HCT116 (cell line): ENCODE results near the gene STIMATE. TPM values are rescaled to one million over a fixed set of nuclear protein-coding genes. Genes with fewer than 3 reads are reported as not detected.

ENCODE experiments used
- ATAC-seq: fragments of 200-7000 bp; cut with Tn5 transposase; 2 replicates; pipeline ENCODE4 v1.9.1; 2020; ENCODE audit warnings: mild to moderate bottlenecking, moderate library complexity
- BruUV-seq: library from RNA; stranded (reverse); fragments of 400-500 nt; replicated peaks from 2 replicates; lab custom pipeline; 2021; lab: Mats Ljungman, UMichigan
- CTCF ChIA-PET: fragments of 300-600 bp; sonication (Branson Sonifier 250); formaldehyde crosslinking; loops from one replicate; lab custom pipeline; 2021; ENCODE audit warnings: antibody characterized with exemption; lab: Charles Lee
- POLR2A ChIA-PET: fragments of 300-600, 350-600 bp; sonication (Branson Sonifier 250); formaldehyde crosslinking; loops from one replicate; lab custom pipeline; 2021; ENCODE audit warnings: antibody characterized with exemption; lab: Charles Lee
- RAD21 ChIA-PET, 2 experiments: fragments of 300-600 bp; sonication (Branson Sonifier 250); formaldehyde crosslinking; loops; one replicate each; lab custom pipeline; 2023; ENCODE audit warnings: low total read pairs in 2 of 2; ENCODE audit not compliant: uncharacterized antibody in 2 of 2, unreplicated experiment in 2 of 2, low non-redundant PET in 1 of 2; lab: Charles Lee
- DNase-seq: peaks from one replicate; pipeline ENCODE4 v3.0.0-alpha.2; 2010; ENCODE audit warnings: low read depth, low spot score
- H2AFZ ChIP-seq: fragments of 200-600 bp; shearing (Covaris generic), sonication (generic); 2 replicates; pipeline ENCODE4 v1.6.1; 2017; ENCODE audit warnings: low read depth, mixed run types, mixed read lengths, antibody characterized with exemption, low read length; ENCODE audit not compliant: poor library complexity, severe bottlenecking
- H3K27ac ChIP-seq: 2 replicates; pipeline ENCODE4 v1.5.1; 2012; ENCODE audit warnings: low read depth, low read length
- H3K27me3 ChIP-seq: fragments of 200-600 bp; sonication (generic); 2 replicates; pipeline ENCODE4 v1.6.1; 2016; ENCODE audit warnings: mixed run types, low read length, mixed read lengths; ENCODE audit not compliant: insufficient read depth
- H3K36me3 ChIP-seq, 2 experiments: fragments of 200-500 bp in 1 of 2; fragments of 200-600 bp in 1 of 2; sonication (Bioruptor generic) in 1 of 2; sonication (generic) in 1 of 2; 2 replicates each; pipeline versions ENCODE4 v1.5.1 to v1.6.1; 2014 to 2016; ENCODE audit warnings: low read length in 2 of 2, inconsistent platforms in 1 of 2, mixed read lengths in 1 of 2, mixed run types in 1 of 2; ENCODE audit not compliant: insufficient read depth in 2 of 2, control insufficient read depth in 1 of 2
- H3K4me1 ChIP-seq, 2 experiments: fragments of 200-600 bp in 1 of 2; sonication (generic) in 1 of 2; 2 replicates each; pipeline versions ENCODE4 v1.5.1 to v1.6.1; 2012 to 2017; ENCODE audit warnings: low read length in 2 of 2, inconsistent platforms in 1 of 2, mild to moderate bottlenecking in 1 of 2, mixed read lengths in 1 of 2, mixed run types in 1 of 2, moderate library complexity in 1 of 2; ENCODE audit not compliant: insufficient read depth in 2 of 2, control insufficient read depth in 1 of 2
- H3K4me2 ChIP-seq: fragments of 200-600 bp; sonication (generic); 2 replicates; pipeline ENCODE4 v1.6.1; 2017; ENCODE audit warnings: mixed run types, low read length, mixed read lengths
- H3K4me3 ChIP-seq, 2 experiments: fragments of 200-600 bp in 1 of 2; sonication (generic) in 1 of 2; replicated peaks in 1 of 2; 2 replicates each; pipeline ENCODE4 v1.5.1; 2011 to 2016; ENCODE audit warnings: low read length in 2 of 2, control low read depth in 1 of 2, low read depth in 1 of 2, mild to moderate bottlenecking in 1 of 2, mixed read lengths in 1 of 2, mixed run types in 1 of 2
- H3K79me2 ChIP-seq: fragments of 200-600 bp; sonication (generic); 2 replicates; pipeline ENCODE4 v1.6.1; 2017; ENCODE audit warnings: mild to moderate bottlenecking, mixed run types, low read length, moderate library complexity, mixed read lengths; ENCODE audit not compliant: insufficient read depth
- H3K9ac ChIP-seq: fragments of 200-600 bp; sonication (generic); 2 replicates; pipeline ENCODE4 v1.6.1; 2016; ENCODE audit warnings: low read length, mixed read lengths
- H3K9me2 ChIP-seq: fragments of 200-600 bp; sonication (generic), shearing (Covaris generic); 2 replicates; pipeline ENCODE4 v1.6.1; 2017; ENCODE audit warnings: mixed run types, mild to moderate bottlenecking, moderate library complexity; ENCODE audit not compliant: insufficient read depth
- H3K9me3 ChIP-seq, 2 experiments: fragments of 200-500 bp in 1 of 2; fragments of 200-600 bp in 1 of 2; sonication (Bioruptor generic) in 1 of 2; sonication (generic) in 1 of 2; 2 replicates each; pipeline ENCODE4 v1.6.1; 2014 to 2017; ENCODE audit warnings: low read length in 2 of 2, mixed read lengths in 2 of 2, inconsistent platforms in 1 of 2, low read depth in 1 of 2, mild to moderate bottlenecking in 1 of 2, mixed run types in 1 of 2, moderate library complexity in 1 of 2; ENCODE audit not compliant: control insufficient read depth in 1 of 2, insufficient read depth in 1 of 2
- H4K20me1 ChIP-seq: fragments of 200-600 bp; sonication (generic), shearing (Covaris generic); 2 replicates; pipeline ENCODE4 v1.6.1; 2017; ENCODE audit warnings: mixed run types, mild to moderate bottlenecking, moderate library complexity; ENCODE audit not compliant: insufficient read depth
- CBX3 ChIP-seq: IDR thresholded peaks from 2 replicates; pipeline ENCODE4 v1.6.1; 2012; ENCODE audit warnings: low read depth
- CEBPB ChIP-seq: IDR thresholded peaks from 2 replicates; pipeline ENCODE4 v1.6.1; 2012; ENCODE audit warnings: low read depth
- CTCF ChIP-seq, 3 experiments: fragments of 200-600 bp in 1 of 3; sonication (generic) in 1 of 3; IDR thresholded peaks in 2 of 3; conservative IDR thresholded peaks in 1 of 3; 2 replicates each; pipeline ENCODE4 v1.5.1; 2012 to 2017; ENCODE audit warnings: low read depth in 2 of 3, low read length in 2 of 3, antibody characterized with exemption in 1 of 3, borderline replicate concordance in 1 of 3, control low read depth in 1 of 3, mild to moderate bottlenecking in 1 of 3, mixed read lengths in 1 of 3, mixed run types in 1 of 3, moderate library complexity in 1 of 3; ENCODE audit not compliant: insufficient read depth in 1 of 3
- EGR1 ChIP-seq: IDR thresholded peaks from 2 replicates; pipeline ENCODE4 v1.6.1; 2012; ENCODE audit warnings: low read depth
- EZH2 ChIP-seq: fragments of 200-600 bp; sonication (generic); IDR thresholded peaks from 2 replicates; pipeline ENCODE4 v1.6.1; 2017; ENCODE audit warnings: antibody characterized with exemption, mixed run types
- EZH2phosphoT487 ChIP-seq: fragments of 200-600 bp; IDR thresholded peaks from 2 replicates; pipeline ENCODE4 v1.6.1; 2018; ENCODE audit warnings: antibody characterized with exemption, borderline replicate concordance
- FOSL1 ChIP-seq: IDR thresholded peaks from 2 replicates; pipeline ENCODE4 v1.6.1; 2012; ENCODE audit warnings: low read depth
- JUND ChIP-seq: IDR thresholded peaks from 2 replicates; pipeline ENCODE4 v1.6.1; 2012
- POLR2A ChIP-seq: IDR thresholded peaks from 2 replicates; pipeline ENCODE4 v1.7.0; 2011; ENCODE audit warnings: borderline replicate concordance; ENCODE audit not compliant: insufficient read depth, insufficient read length; ENCODE audit errors: extremely low read depth
- POLR2AphosphoS5 ChIP-seq: IDR thresholded peaks from 2 replicates; pipeline ENCODE4 v1.6.1; 2011; ENCODE audit warnings: mild to moderate bottlenecking, low read depth, low read length, moderate library complexity
- RAD21 ChIP-seq: IDR thresholded peaks from 2 replicates; pipeline ENCODE4 v1.6.1; 2012; ENCODE audit warnings: low read depth, mild to moderate bottlenecking
- REST ChIP-seq: IDR thresholded peaks from 2 replicates; pipeline ENCODE4 v1.6.1; 2012; ENCODE audit warnings: low read depth
- SIN3A ChIP-seq: IDR thresholded peaks from 2 replicates; pipeline ENCODE4 v1.6.1; 2012; ENCODE audit warnings: low read depth
- SRF ChIP-seq: IDR thresholded peaks from 2 replicates; pipeline ENCODE4 v1.6.1; 2012; ENCODE audit warnings: low read depth
- TCF7L2 ChIP-seq: IDR thresholded peaks from 2 replicates; pipeline ENCODE4 v1.7.0; 2011; ENCODE audit warnings: borderline replicate concordance, inconsistent platforms; ENCODE audit not compliant: insufficient read depth, insufficient read length; ENCODE audit errors: extremely low read depth
- YY1 ChIP-seq: IDR thresholded peaks from 2 replicates; pipeline ENCODE4 v1.6.1; 2011; ENCODE audit warnings: low read length, low read depth, moderate library complexity, mild to moderate bottlenecking; ENCODE audit not compliant: insufficient replicate concordance; ENCODE audit errors: extremely low read depth
- ZFX ChIP-seq: fragments of 450-650 bp; IDR thresholded peaks from 2 replicates; pipeline ENCODE4 v1.6.1; 2017
- intact Hi-C: fragments of 100-400 bp; cut with micrococcal nuclease; formaldehyde crosslinking; loops from 2 replicates; pipeline ENCODE4 v1.10.0; 2022
- total RNA-seq: library from RNA; stranded (reverse); gene quantifications from one replicate; pipeline ENCODE4 v1.2.1, GENCODE V29; 2021; ENCODE audit not compliant: unreplicated experiment
- TF ChIP-seq, protein P1 (sequence below): IDR thresholded peaks from 2 replicates; pipeline ENCODE4 v1.6.1; 2012

Gene STIMATE
- total RNA-seq, 1 experiment from 2014 or later: 20.2 TPM

DNA sequence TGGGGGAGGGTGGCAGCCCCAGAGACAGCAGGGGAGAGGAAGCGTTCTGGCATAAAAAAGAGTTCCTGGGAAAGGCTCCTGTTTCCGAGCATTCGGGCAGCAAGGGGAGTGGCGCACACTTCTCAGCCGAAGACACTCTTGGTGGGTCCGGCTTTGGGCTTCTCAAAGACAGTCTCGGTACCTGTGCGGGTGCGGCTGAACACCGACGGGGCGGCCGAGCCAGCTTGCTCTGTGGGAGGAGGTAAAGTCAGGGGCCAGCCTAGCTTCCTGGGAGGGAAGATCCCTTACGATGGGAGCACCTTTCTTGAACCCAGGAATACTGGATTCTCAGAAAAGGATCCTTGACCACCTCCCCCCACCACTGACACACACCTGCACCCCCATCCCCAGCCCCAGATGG is 64.1 kb downstream of the STIMATE start:
- Histone ChIP-seq H3K9me3 (no peaks in the 10 kb centered on the region), H3K4me1 (peaks cover 20 to 22% of the 10 kb centered on the region in 2 experiments), H3K27ac (no peak overlapping the region), H2AFZ (no peak overlapping the region), H3K9ac (no peak overlapping the region), H3K36me3 (no peaks in the 10 kb centered on the region), H3K4me3 (no peak overlapping the region), H3K4me2 (no peak overlapping the region), H3K27me3 (no peaks in the 10 kb centered on the region), H3K9me2 (no peaks in the 10 kb centered on the region), H3K79me2 (no peaks in the 10 kb centered on the region), H4K20me1 (no peaks in the 10 kb centered on the region)
- RAD21 ChIA-PET: no interaction called here
- CTCF ChIA-PET: no interaction called here
- POLR2A ChIA-PET: no interaction called here
- TF ChIP-seq CBX3: no peak
- TF ChIP-seq CEBPB: no peak
- TF ChIP-seq POLR2A: no peak
- no peak for TF ChIP-seq TCF7L2
- no peak for TF ChIP-seq SRF
- TF ChIP-seq RAD21: no peak
- TF ChIP-seq JUND: no peak
- TF ChIP-seq EGR1: no peak
- no peak for TF ChIP-seq EZH2phosphoT487
- TF ChIP-seq, protein P1, sequence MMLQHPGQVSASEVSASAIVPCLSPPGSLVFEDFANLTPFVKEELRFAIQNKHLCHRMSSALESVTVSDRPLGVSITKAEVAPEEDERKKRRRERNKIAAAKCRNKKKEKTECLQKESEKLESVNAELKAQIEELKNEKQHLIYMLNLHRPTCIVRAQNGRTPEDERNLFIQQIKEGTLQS: no peak
- no peak for TF ChIP-seq CTCF (IDR thresholded peaks at IDR 0.05 in 2 of 3, conservative IDR thresholded peaks at IDR 0.05 in 1 of 3; ENCODE audit: borderline replicate concordance in 1 of 3, insufficient read depth in 1 of 3, low read depth in 2 of 3, low read length in 2 of 3)
- TF ChIP-seq SIN3A: no peak
- no peak for TF ChIP-seq YY1
- no peak for TF ChIP-seq REST
- no peak for TF ChIP-seq EZH2
- no peak for TF ChIP-seq POLR2AphosphoS5
- no peak for TF ChIP-seq ZFX
- no peak for TF ChIP-seq FOSL1
- no TSS peak for BruUV-seq
- intact Hi-C loops: no loop called here
- no peak for ATAC-seq
- no peak for DNase-seq
